ENCODE data around the gene PKNOX2. TPM values are rescaled to one million over a fixed set of nuclear protein-coding genes. Genes with fewer than 3 reads are reported as not detected.

Gene PKNOX2
- total RNA-seq, 4 donors from 2014 or later, result 1.2 to 5.7 (median 2.2) TPM

- Histone ChIP-seq H3K4me3 (no peak overlapping the region), H3K4me1 (peaks cover 0 to 12% (median 0%) of the 10 kb centered on the region in 3 donors), H3K27ac (no peak overlapping the region), H3K27me3 (peaks cover 6% of the 10 kb centered on the region), H3K9me3 (no peaks in the 10 kb centered on the region), H3K36me3 (peaks cover 0 to 24% of the 10 kb centered on the region in 2 donors)
- TF ChIP-seq POLR2AphosphoS5 (IDR thresholded peaks at IDR 0.05) (no peak), CTCF (IDR thresholded peaks at IDR 0.05) (no peak), POLR2A (IDR thresholded peaks at IDR 0.05) (no peak), EP300 (IDR thresholded peaks at IDR 0.05) (no peak)
- WGBS, 2 donors (ENCODE audit: low coverage in 1 of 2), result 78 to 80% methylated on average over 2 to 10 of the region's 12 CpGs
- no peak for ATAC-seq
Measured at GRCh38 chr11:125401235-125401634, 236.7 kb downstream of the PKNOX2 start.

- TF ChIP-seq CTCF (IDR thresholded peaks at IDR 0.05), result no peak
- no peak for TF ChIP-seq POLR2A (IDR thresholded peaks at IDR 0.05)
- TF ChIP-seq EP300 (IDR thresholded peaks at IDR 0.05), result no peak
- TF ChIP-seq POLR2AphosphoS5 (IDR thresholded peaks at IDR 0.05), result no peak
- no peak for ATAC-seq
- 91% methylated on average over 6 of the region's 11 CpGs; no CpG with 5 or more reads in 1 of the 2 donors for WGBS, 2 donors (ENCODE audit: low coverage in 1 of 2)
Measured at GRCh38 chr11:125401746-125402145, 237.2 kb downstream of the PKNOX2 start.

GRCh38 chr11:125402435-125402834 lies 237.9 kb downstream of the PKNOX2 start:
- Histone ChIP-seq H3K4me1 (peaks cover 0 to 12% (median 0%) of the 10 kb centered on the region in 3 donors), H3K9me3 (no peaks in the 10 kb centered on the region), H3K4me3 (no peak overlapping the region), H3K36me3 (peaks cover 0 to 24% of the 10 kb centered on the region in 2 donors), H3K27me3 (peaks cover 9% of the 10 kb centered on the region), H3K27ac (no peak overlapping the region)
- TF ChIP-seq POLR2AphosphoS5 (IDR thresholded peaks at IDR 0.05) (no peak), POLR2A (IDR thresholded peaks at IDR 0.05) (no peak), EP300 (IDR thresholded peaks at IDR 0.05) (no peak), CTCF (IDR thresholded peaks at IDR 0.05) (no peak)
- no peak for ATAC-seq
- WGBS, 2 donors (ENCODE audit: low coverage in 1 of 2), result 33 to 47% methylated on average over 1 to 2 of the region's 2 CpGs

More at GRCh38 chr11:125401746-125402145, 237.2 kb downstream of the PKNOX2 start:
- no peak overlapping the region for H3K27ac ChIP-seq
- peaks cover 9% of the 10 kb centered on the region for H3K27me3 ChIP-seq
- no peaks in the 10 kb centered on the region for H3K9me3 ChIP-seq
- H3K36me3 ChIP-seq, result peaks cover 0 to 24% of the 10 kb centered on the region in 2 donors
- no peak overlapping the region for H3K4me3 ChIP-seq
- H3K4me1 ChIP-seq, result peaks cover 0 to 12% (median 0%) of the 10 kb centered on the region in 3 donors

GRCh38 chr11:125404157-125404810 lies 239.7 kb downstream of the PKNOX2 start:
- peak overlapping the region in 1 of 2 donors; percentile 6 for H3K4me3 ChIP-seq
- peak overlapping the region in 1 of 4 donors; percentile 20 for H3K27ac ChIP-seq
- H3K36me3 ChIP-seq, result peaks cover 0 to 8% of the 10 kb centered on the region in 2 donors
- no peaks in the 10 kb centered on the region for H3K9me3 ChIP-seq
- ATAC-seq, result no peak
- peaks cover 0 to 12% (median 0%) of the 10 kb centered on the region in 3 donors for H3K4me1 ChIP-seq
- TF ChIP-seq POLR2AphosphoS5 (IDR thresholded peaks at IDR 0.05), result peak; percentile 47
- no peak for TF ChIP-seq EP300 (IDR thresholded peaks at IDR 0.05)
- no peak for TF ChIP-seq CTCF (IDR thresholded peaks at IDR 0.05)
- 69% methylated on average over 10 of the region's 15 CpGs; no CpG with 5 or more reads in 1 of the 2 donors for WGBS, 2 donors (ENCODE audit: low coverage in 1 of 2)
- peaks cover 9% of the 10 kb centered on the region for H3K27me3 ChIP-seq

All from gastroesophageal sphincter (tissue), 4 donors.